ENCODE results near the gene ZNF831.

ZNF831 gene

GRCh38 chr20:59160389-59161115 lies 3.1 kb upstream of the ZNF831 start:
- H3K36me3 ChIP-seq (ENCODE audit: insufficient read depth, low read depth, low read length), result no peaks in the 10 kb centered on the region
- H3K27ac ChIP-seq (ENCODE audit: low read length), result no peak overlapping the region
- H3K9ac ChIP-seq (ENCODE audit: low read depth, low read length), result no peak overlapping the region
- no peaks in the 10 kb centered on the region for H3K9me3 ChIP-seq (ENCODE audit: insufficient read depth, low read depth, low read length)
- H3K27me3 ChIP-seq (ENCODE audit: insufficient read depth, low read length), result no peaks in the 10 kb centered on the region
- H3K4me3 ChIP-seq (ENCODE audit: low read length), result no peak overlapping the region
- peaks cover 6% of the 10 kb centered on the region; the same call in 1 of the 2 replicates for H3K4me1 ChIP-seq (ENCODE audit: insufficient read depth, low read length)

DNA sequence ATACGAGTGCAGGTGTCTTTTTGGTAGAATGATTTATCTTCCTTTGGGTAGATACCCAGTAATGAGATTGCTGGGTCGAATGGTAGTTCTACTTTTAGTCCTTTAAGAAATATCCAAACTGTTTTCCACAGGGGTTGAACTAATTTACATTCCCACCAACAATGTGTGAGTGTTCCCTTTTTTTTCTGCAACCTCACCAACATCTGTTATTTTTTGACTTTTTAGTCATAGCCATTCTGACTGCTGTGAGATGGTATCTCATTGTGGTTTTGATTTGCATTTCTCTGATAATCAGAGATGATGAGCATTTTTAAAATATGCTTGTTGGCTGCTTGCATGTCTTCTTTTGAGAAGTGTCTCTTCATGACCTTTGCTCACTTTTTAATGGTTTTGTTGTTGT lies 1.9 kb upstream of the ZNF831 start:
- no peak overlapping the region for H3K4me3 ChIP-seq (ENCODE audit: low read length)
- no peak overlapping the region for H3K27ac ChIP-seq (ENCODE audit: low read length)

GRCh38 chr20:59164686-59165391 lies 1.2 kb downstream of the ZNF831 start:
- Histone ChIP-seq H3K4me1 (ENCODE audit: insufficient read depth, low read length) (no peaks in the 10 kb centered on the region), H3K27ac (ENCODE audit: low read length) (no peak overlapping the region), H3K9me3 (ENCODE audit: insufficient read depth, low read depth, low read length) (no peaks in the 10 kb centered on the region), H3K9ac (ENCODE audit: low read depth, low read length) (no peak overlapping the region), H3K4me3 (ENCODE audit: low read length) (no peak overlapping the region), H3K36me3 (ENCODE audit: insufficient read depth, low read depth, low read length) (no peaks in the 10 kb centered on the region), H3K27me3 (ENCODE audit: insufficient read depth, low read length) (no peaks in the 10 kb centered on the region)

More for the DNA sequence above, 1.9 kb upstream of the ZNF831 start:
- Histone ChIP-seq H3K9ac (ENCODE audit: low read depth, low read length) (no peak overlapping the region), H3K36me3 (ENCODE audit: insufficient read depth, low read depth, low read length) (no peaks in the 10 kb centered on the region), H3K4me1 (ENCODE audit: insufficient read depth, low read length) (peaks cover 6% of the 10 kb centered on the region; the same call in 1 of the 2 replicates), H3K27me3 (ENCODE audit: insufficient read depth, low read length) (no peaks in the 10 kb centered on the region), H3K9me3 (ENCODE audit: insufficient read depth, low read depth, low read length) (no peaks in the 10 kb centered on the region)

GRCh38 chr20:59165396-59165795 lies 1.8 kb downstream of the ZNF831 start:
- H3K9me3 ChIP-seq (ENCODE audit: insufficient read depth, low read depth, low read length), result no peaks in the 10 kb centered on the region
- no peak overlapping the region for H3K9ac ChIP-seq (ENCODE audit: low read depth, low read length)
- no peaks in the 10 kb centered on the region for H3K4me1 ChIP-seq (ENCODE audit: insufficient read depth, low read length)
- H3K27me3 ChIP-seq (ENCODE audit: insufficient read depth, low read length), result no peaks in the 10 kb centered on the region
- no peaks in the 10 kb centered on the region for H3K36me3 ChIP-seq (ENCODE audit: insufficient read depth, low read depth, low read length)
- no peak overlapping the region for H3K27ac ChIP-seq (ENCODE audit: low read length)
- H3K4me3 ChIP-seq (ENCODE audit: low read length), result no peak overlapping the region

- Histone ChIP-seq H3K36me3 (ENCODE audit: insufficient read depth, low read depth, low read length) (no peaks in the 10 kb centered on the region), H3K27me3 (ENCODE audit: insufficient read depth, low read length) (no peaks in the 10 kb centered on the region; the same call in 1 of the 2 replicates), H3K27ac (ENCODE audit: low read length) (no peak overlapping the region), H3K9ac (ENCODE audit: low read depth, low read length) (no peak overlapping the region), H3K4me3 (ENCODE audit: low read length) (no peak overlapping the region), H3K9me3 (ENCODE audit: insufficient read depth, low read depth, low read length) (no peaks in the 10 kb centered on the region; the same call in 1 of the 2 replicates), H3K4me1 (ENCODE audit: insufficient read depth, low read length) (no peaks in the 10 kb centered on the region)
These were observed 2.5 kb downstream of the ZNF831 start for GRCh38 chr20:59165891-59166709.

GRCh38 chr20:59170406-59171349 lies 7.1 kb downstream of the ZNF831 start:
- Histone ChIP-seq H3K9ac (ENCODE audit: low read depth, low read length) (no peak overlapping the region), H3K27me3 (ENCODE audit: insufficient read depth, low read length) (no peaks in the 10 kb centered on the region; the same call in 1 of the 2 replicates), H3K27ac (ENCODE audit: low read length) (no peak overlapping the region), H3K4me3 (ENCODE audit: low read length) (no peak overlapping the region), H3K4me1 (ENCODE audit: insufficient read depth, low read length) (no peaks in the 10 kb centered on the region), H3K36me3 (ENCODE audit: insufficient read depth, low read depth, low read length) (no peaks in the 10 kb centered on the region), H3K9me3 (ENCODE audit: insufficient read depth, low read depth, low read length) (no peaks in the 10 kb centered on the region; the same call in 1 of the 2 replicates)

DNA sequence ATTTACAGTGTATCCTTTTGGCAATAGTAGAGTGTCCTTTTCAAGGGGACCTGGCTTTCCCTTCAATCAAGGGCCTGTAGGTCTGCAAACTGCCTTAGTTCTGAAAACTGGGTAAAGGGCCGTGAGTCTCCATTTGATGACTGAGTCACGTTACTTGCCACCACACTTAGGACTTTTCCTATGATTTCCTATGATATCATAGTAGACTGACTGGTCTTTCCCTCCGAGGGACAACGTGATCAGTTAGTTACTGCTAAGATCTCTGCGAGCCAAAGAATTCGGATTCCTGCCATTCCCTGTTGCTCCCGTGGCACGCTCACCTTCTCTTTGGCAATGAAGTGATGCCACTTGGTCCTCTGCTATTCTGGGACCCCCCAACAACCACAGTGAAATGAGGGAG lies 8.4 kb downstream of the ZNF831 start:
- Histone ChIP-seq H3K9me3 (ENCODE audit: insufficient read depth, low read depth, low read length) (no peaks in the 10 kb centered on the region; the same call in 1 of the 2 replicates), H3K9ac (ENCODE audit: low read depth, low read length) (no peak overlapping the region), H3K36me3 (ENCODE audit: insufficient read depth, low read depth, low read length) (no peaks in the 10 kb centered on the region), H3K27me3 (ENCODE audit: insufficient read depth, low read length) (no peaks in the 10 kb centered on the region; the same call in 1 of the 2 replicates), H3K4me3 (ENCODE audit: low read length) (no peak overlapping the region), H3K27ac (ENCODE audit: low read length) (no peak overlapping the region), H3K4me1 (ENCODE audit: insufficient read depth, low read length) (no peaks in the 10 kb centered on the region)

DNA sequence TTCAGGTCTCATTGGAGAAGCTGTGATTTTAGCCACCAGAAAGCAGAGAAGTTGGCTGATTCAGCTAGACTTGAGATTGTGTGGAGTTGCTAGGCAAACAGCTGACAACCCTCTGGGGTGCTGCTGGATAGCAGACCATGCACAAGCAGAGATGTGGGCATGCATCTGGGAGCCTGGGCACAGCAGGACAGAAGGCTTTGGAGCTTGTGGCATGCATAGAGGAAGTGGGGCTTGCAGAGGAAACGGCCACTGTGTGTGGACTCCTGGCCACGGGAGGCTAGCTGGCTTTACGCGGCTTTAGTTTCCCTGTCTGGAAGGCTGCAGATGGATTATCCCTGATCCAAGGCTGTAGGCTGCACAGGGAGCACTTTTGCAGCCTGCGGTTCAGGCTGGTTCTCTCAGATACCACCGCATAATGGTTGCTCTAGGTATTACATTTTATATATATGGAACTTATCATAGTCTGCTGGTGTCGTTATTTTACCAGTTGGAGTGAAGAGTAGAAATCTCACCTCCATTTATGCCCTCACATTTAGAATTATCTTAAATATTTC lies 10.4 kb downstream of the ZNF831 start:
- H3K9ac ChIP-seq (ENCODE audit: low read depth, low read length), result no peak overlapping the region
- H3K4me3 ChIP-seq (ENCODE audit: low read length), result no peak overlapping the region
- no peaks in the 10 kb centered on the region for H3K4me1 ChIP-seq (ENCODE audit: insufficient read depth, low read length)
- H3K27ac ChIP-seq (ENCODE audit: low read length), result no peak overlapping the region
- no peaks in the 10 kb centered on the region for H3K36me3 ChIP-seq (ENCODE audit: insufficient read depth, low read depth, low read length)
- no peaks in the 10 kb centered on the region; the same call in 1 of the 2 replicates for H3K9me3 ChIP-seq (ENCODE audit: insufficient read depth, low read depth, low read length)
- H3K27me3 ChIP-seq (ENCODE audit: insufficient read depth, low read length), result no peaks in the 10 kb centered on the region; the same call in 1 of the 2 replicates

- no peaks in the 10 kb centered on the region for H3K36me3 ChIP-seq (ENCODE audit: insufficient read depth, low read depth, low read length)
- H3K4me1 ChIP-seq (ENCODE audit: insufficient read depth, low read length), result no peaks in the 10 kb centered on the region
- no peak overlapping the region for H3K9ac ChIP-seq (ENCODE audit: low read depth, low read length)
- H3K27me3 ChIP-seq (ENCODE audit: insufficient read depth, low read length), result no peaks in the 10 kb centered on the region; the same call in 1 of the 2 replicates
- no peak overlapping the region for H3K4me3 ChIP-seq (ENCODE audit: low read length)
- H3K27ac ChIP-seq (ENCODE audit: low read length), result no peak overlapping the region
- H3K9me3 ChIP-seq (ENCODE audit: insufficient read depth, low read depth, low read length), result no peaks in the 10 kb centered on the region; the same call in 1 of the 2 replicates
These were observed 11.4 kb downstream of the ZNF831 start for GRCh38 chr20:59175002-59175401.

GRCh38 chr20:59175861-59176260 lies 12.2 kb downstream of the ZNF831 start:
- no peak overlapping the region for H3K27ac ChIP-seq (ENCODE audit: low read length)
- no peaks in the 10 kb centered on the region; the same call in 1 of the 2 replicates for H3K27me3 ChIP-seq (ENCODE audit: insufficient read depth, low read length)
- no peaks in the 10 kb centered on the region for H3K9me3 ChIP-seq (ENCODE audit: insufficient read depth, low read depth, low read length)
- H3K4me1 ChIP-seq (ENCODE audit: insufficient read depth, low read length), result no peaks in the 10 kb centered on the region
- H3K36me3 ChIP-seq (ENCODE audit: insufficient read depth, low read depth, low read length), result no peaks in the 10 kb centered on the region
- no peak overlapping the region for H3K4me3 ChIP-seq (ENCODE audit: low read length)
- H3K9ac ChIP-seq (ENCODE audit: low read depth, low read length), result no peak overlapping the region

Measured in iPS-20b (cell line).